GM23338 (cell line): ENCODE measurements around the gene NEFH. TPM values are rescaled to one million over a fixed set of nuclear protein-coding genes. Genes with fewer than 3 reads are reported as not detected.

ENCODE experiments used
- ATAC-seq: fragments of 200-7000 bp; cut with Tn5 transposase; 3 replicates; pipeline ENCODE4 v1.9.1; 2020
- DNase-seq: peaks from one replicate; pipeline ENCODE4 v3.0.0-alpha.2; 2015; ENCODE audit warnings: low spot score
- H2AFZ ChIP-seq: fragments of 200-600 bp; sonication (generic); 2 replicates; pipeline ENCODE4 v1.8.0; 2016; ENCODE audit warnings: antibody characterized with exemption, mild to moderate bottlenecking, moderate library complexity
- H3F3A ChIP-seq: fragments of 200-600 bp; sonication (generic); replicated peaks from 2 replicates; pipeline ENCODE4 v1.8.0; 2017; ENCODE audit warnings: antibody characterized with exemption, mixed run types, low read depth
- H3K27ac ChIP-seq: fragments of 200-600 bp; sonication (generic); 2 replicates; pipeline ENCODE4 v1.6.1; 2016; ENCODE audit warnings: low read depth
- H3K27me3 ChIP-seq: fragments of 200-600 bp; sonication (generic); 2 replicates; pipeline ENCODE4 v1.8.0; 2016; ENCODE audit warnings: mild to moderate bottlenecking, mixed run types, moderate library complexity; ENCODE audit not compliant: insufficient read depth
- H3K36me3 ChIP-seq: fragments of 200-600 bp; sonication (generic); 2 replicates; pipeline ENCODE4 v1.8.0; 2016; ENCODE audit warnings: mild to moderate bottlenecking; ENCODE audit not compliant: insufficient read depth
- H3K4me1 ChIP-seq: fragments of 200-600 bp; sonication (generic); 2 replicates; pipeline ENCODE4 v1.8.0; 2016; ENCODE audit warnings: mild to moderate bottlenecking, moderate library complexity; ENCODE audit not compliant: insufficient read depth
- H3K4me2 ChIP-seq: fragments of 200-600 bp; sonication (generic); 2 replicates; pipeline ENCODE4 v1.7.1; 2017; ENCODE audit warnings: mixed run types
- H3K4me3 ChIP-seq: fragments of 200-600 bp; sonication (generic); 2 replicates; pipeline ENCODE4 v1.6.1; 2016; ENCODE audit warnings: mixed run types
- H3K79me2 ChIP-seq: fragments of 200-600 bp; sonication (generic); replicated peaks from 2 replicates; pipeline ENCODE4 v1.8.0; 2017; ENCODE audit warnings: mild to moderate bottlenecking; ENCODE audit not compliant: insufficient read depth
- H3K9me2 ChIP-seq: fragments of 200-600 bp; sonication (generic); 2 replicates; pipeline ENCODE4 v1.8.0; 2017; ENCODE audit not compliant: insufficient read depth
- H4K20me1 ChIP-seq: fragments of 200-600 bp; sonication (generic); replicated peaks from 2 replicates; pipeline ENCODE4 v1.8.0; 2017; ENCODE audit warnings: mild to moderate bottlenecking; ENCODE audit not compliant: insufficient read depth
- H3K27ac Mint-ChIP-seq: 2 replicates; pipeline ENCODE4 v1.8.0; 2020; ENCODE audit warnings: inconsistent platforms, mild to moderate bottlenecking, moderate library complexity, mixed read lengths
- H3K27me3 Mint-ChIP-seq: 3 replicates; pipeline ENCODE4 v1.8.0; 2022; ENCODE audit warnings: low read depth, mild to moderate bottlenecking, moderate library complexity, mixed read lengths, inconsistent platforms; ENCODE audit not compliant: insufficient read depth, poor library complexity
- H3K36me3 Mint-ChIP-seq: 3 replicates; pipeline ENCODE4 v1.8.0; 2021; ENCODE audit warnings: low read depth, mild to moderate bottlenecking, inconsistent platforms, moderate library complexity, mixed read lengths
- H3K4me1 Mint-ChIP-seq: 3 replicates; pipeline ENCODE4 v1.8.0; 2020; ENCODE audit warnings: mild to moderate bottlenecking, inconsistent platforms, mixed read lengths
- H3K4me3 Mint-ChIP-seq: 3 replicates; pipeline ENCODE4 v1.8.0; 2021; ENCODE audit warnings: moderate library complexity, mild to moderate bottlenecking, inconsistent platforms, mixed read lengths
- H3K9me3 Mint-ChIP-seq: 3 replicates; pipeline ENCODE4 v1.8.0; 2020; ENCODE audit warnings: moderate library complexity, mild to moderate bottlenecking, inconsistent platforms, mixed read lengths
- CREB1 ChIP-seq: fragments of 250-450 bp; sonication (Bioruptor Pico); IDR thresholded peaks from 2 replicates; pipeline ENCODE4 v1.5.0; 2020; ENCODE audit warnings: low read depth, mild to moderate bottlenecking, moderate library complexity
- CTCF ChIP-seq, 2 experiments: fragments of 200-600 bp in 1 of 2; sonication (generic) in 1 of 2; conservative IDR thresholded peaks; 2 replicates each; pipeline versions ENCODE4 v1.5.1 to v1.6.1; 2016 to 2017; ENCODE audit warnings: antibody characterized with exemption in 2 of 2, low read depth in 2 of 2, mild to moderate bottlenecking in 2 of 2, moderate library complexity in 1 of 2
- ETS1 ChIP-seq: IDR thresholded peaks from 2 replicates; pipeline ENCODE4 v1.6.1; 2016; ENCODE audit warnings: antibody characterized with exemption
- EZH2 ChIP-seq: fragments of 200-600 bp; sonication (generic); IDR thresholded peaks from one replicate; pipeline ENCODE4 v1.8.0; 2017; ENCODE audit warnings: antibody characterized with exemption, mild to moderate bottlenecking, low read depth; ENCODE audit not compliant: unreplicated experiment
- EZH2phosphoT487 ChIP-seq: fragments of 200-600 bp; sonication (generic); IDR thresholded peaks from one replicate; pipeline ENCODE4 v1.8.1; 2018; ENCODE audit warnings: antibody characterized with exemption; ENCODE audit not compliant: unreplicated experiment
- JUNB ChIP-seq: IDR thresholded peaks from one replicate; pipeline ENCODE4 v1.6.1; 2016; ENCODE audit warnings: antibody characterized with exemption; ENCODE audit not compliant: unreplicated experiment
- NANOG ChIP-seq: IDR thresholded peaks from 2 replicates; pipeline ENCODE4 v1.6.1; 2016; ENCODE audit warnings: antibody characterized with exemption, borderline replicate concordance
- POLR2AphosphoS5 ChIP-seq: IDR thresholded peaks from 2 replicates; pipeline ENCODE4 v1.6.1; 2016; ENCODE audit warnings: antibody characterized with exemption, low read depth
- REST ChIP-seq: IDR thresholded peaks from one replicate; pipeline ENCODE4 v1.6.1; 2018; ENCODE audit warnings: antibody characterized with exemption; ENCODE audit not compliant: unreplicated experiment
- STAT1 ChIP-seq: IDR thresholded peaks from one replicate; pipeline ENCODE4 v1.6.1; 2016; ENCODE audit warnings: antibody characterized with exemption; ENCODE audit not compliant: unreplicated experiment
- ZNF114 ChIP-seq: fragments of 250-450 bp; sonication (Bioruptor Pico); IDR thresholded peaks from 2 replicates; pipeline ENCODE4 v1.5.0; 2020; ENCODE audit warnings: mild to moderate bottlenecking, moderate library complexity
- ZNF331 ChIP-seq: fragments of 250-450 bp; sonication (Bioruptor Pico); IDR thresholded peaks from 2 replicates; pipeline ENCODE4 v1.5.0; 2020; ENCODE audit warnings: low read depth, mild to moderate bottlenecking, moderate library complexity
- ZNF462 ChIP-seq: fragments of 250-450 bp; sonication (Bioruptor Pico); IDR thresholded peaks from 2 replicates; pipeline ENCODE4 v1.5.0; 2020; ENCODE audit warnings: mild to moderate bottlenecking, moderate library complexity
- polyA plus RNA-seq: library from polyadenylated mRNA; unstranded; fragments of >200 nt; fragmentation: Nextera tagmentation; extraction: Ambion mirVana; gene quantifications from 2 replicates; pipeline ENCODE4 v1.2.1, GENCODE V29; 2016
- total RNA-seq: library from RNA; depleted of rRNA; stranded (reverse); fragments of >200 nt; shearing (Covaris generic); gene quantifications from 2 replicates; pipeline ENCODE4 v1.2.3, GENCODE V29; 2014

The NEFH gene
- total and polyA plus RNA-seq, 2 experiments from 2014 or later = 2.4 to 6.3 TPM

- TF ChIP-seq REST (no peak), POLR2AphosphoS5 (no peak), EZH2 (no peak), EZH2phosphoT487 (no peak), NANOG (no peak), ETS1 (no peak), ZNF114 (CRISPR knock-in tag) (no peak), JUNB (no peak), CTCF (conservative IDR thresholded peaks at IDR 0.05; ENCODE audit: low read depth in 2 of 2) (no peak), STAT1 (no peak)
These were observed 30.5 kb downstream of the NEFH start (continued) for GRCh38 chr22:29510542-29510941.

- H3K36me3 Mint-ChIP-seq = peaks cover 64% of the 10 kb centered on the region
- no peaks in the 10 kb centered on the region for H3K27me3 Mint-ChIP-seq
- H3K79me2 ChIP-seq = no peaks in the 10 kb centered on the region
- H3K4me1 ChIP-seq = no peaks in the 10 kb centered on the region
- no peak overlapping the region for H3K4me3 ChIP-seq
- H2AFZ ChIP-seq = no peak overlapping the region
- H3K4me2 ChIP-seq = no peak overlapping the region
- H3K9me2 ChIP-seq = no peaks in the 10 kb centered on the region
- DNase-seq (no peak), ATAC-seq (no peak)
- peaks cover 7% of the 10 kb centered on the region; the same call in 1 of the 2 replicates for H4K20me1 ChIP-seq
- no peaks in the 10 kb centered on the region for H3F3A ChIP-seq
- no peaks in the 10 kb centered on the region for H3K4me1 Mint-ChIP-seq
- H3K9me3 Mint-ChIP-seq = no peaks in the 10 kb centered on the region
- no peaks in the 10 kb centered on the region for H3K27me3 ChIP-seq
- no peak overlapping the region for H3K27ac Mint-ChIP-seq
- H3K4me3 Mint-ChIP-seq = no peak overlapping the region
- H3K36me3 ChIP-seq = peaks cover 22% of the 10 kb centered on the region
- H3K27ac ChIP-seq = no peak overlapping the region
- no peak for TF ChIP-seq ZNF114 (CRISPR knock-in tag)
- no peak for TF ChIP-seq ZNF462 (CRISPR knock-in tag)
- no peak for TF ChIP-seq CREB1 (CRISPR knock-in tag)
- no peak for TF ChIP-seq POLR2AphosphoS5
- no peak for TF ChIP-seq EZH2phosphoT487
- no peak for TF ChIP-seq ZNF331 (CRISPR knock-in tag)
These were observed 31.3 kb downstream of the NEFH start for GRCh38 chr22:29511126-29511862.
